Fibroblast of upper back skin (primary cell): ENCODE measurements around the gene RACK1.
"Not testable (repeated sequence)": the region's sequence is repeated elsewhere in the genome, so short reads cannot be mapped to it uniquely, and the experiment has no call there.

Source experiments
- DNase-seq: peaks from one replicate; pipeline ENCODE4 v3.0.0-alpha.2; 2013

RACK1 gene

DNA sequence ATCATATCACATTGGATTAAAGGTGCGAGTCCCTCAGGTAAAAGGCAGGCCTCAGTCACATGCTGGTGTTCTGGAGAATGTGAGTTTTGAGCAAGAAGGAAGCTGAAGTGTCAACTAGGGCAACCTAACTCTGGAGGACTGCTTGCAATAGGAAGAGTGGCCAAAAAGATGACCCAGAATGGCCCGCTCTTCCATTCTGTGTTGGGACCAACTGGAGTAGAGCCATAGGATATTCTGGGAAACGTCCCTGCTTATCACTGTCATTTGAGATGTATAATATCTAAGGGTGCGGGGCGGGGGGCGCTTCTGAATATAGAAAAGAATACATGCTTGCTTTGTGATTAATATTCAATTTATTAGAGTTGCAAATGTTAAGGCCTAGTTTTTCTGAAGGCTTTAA, 31.6 kb downstream of the RACK1 start:
- no peak for DNase-seq

DNA sequence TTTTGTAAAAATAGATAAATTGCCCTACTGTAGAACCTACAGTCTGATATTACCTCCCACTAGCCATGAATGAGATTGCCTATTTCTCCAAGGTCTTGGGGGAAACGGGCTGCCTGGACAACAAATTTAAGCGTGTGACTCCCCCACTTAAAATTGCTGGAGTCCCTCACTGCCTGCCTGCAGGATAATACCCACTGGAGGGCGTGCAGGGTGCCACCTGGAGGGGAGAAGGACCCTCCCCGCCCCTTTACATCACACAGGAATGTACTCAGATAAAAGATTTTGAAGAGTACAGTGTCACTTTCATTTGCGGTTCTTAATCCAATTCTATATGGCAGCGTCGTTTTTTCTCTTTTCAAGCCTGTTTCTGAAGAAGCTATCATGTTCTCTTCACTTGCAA, 32.5 kb downstream of the RACK1 start:
- DNase-seq = no peak

DNA sequence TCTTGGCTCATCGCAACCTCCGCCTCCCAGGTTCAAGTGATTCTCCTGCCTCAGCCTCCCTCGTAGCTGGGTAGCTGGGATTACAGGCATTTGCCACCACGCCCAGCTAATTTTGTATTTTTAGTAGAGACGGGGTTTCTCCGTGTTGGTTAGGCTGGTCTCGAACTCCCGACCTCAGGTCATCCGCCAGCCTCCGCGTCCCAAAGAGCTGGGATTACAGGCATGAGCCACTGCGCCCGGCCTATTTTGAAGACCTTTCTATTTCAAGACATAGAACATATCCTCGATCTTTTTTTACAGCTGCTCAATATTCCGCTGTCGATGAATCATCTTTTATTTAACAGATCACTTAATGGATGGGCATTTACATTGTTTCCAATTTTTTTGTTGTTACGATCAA, 33.0 kb downstream of the RACK1 start:
- DNase-seq = not testable (repeated sequence)

DNA sequence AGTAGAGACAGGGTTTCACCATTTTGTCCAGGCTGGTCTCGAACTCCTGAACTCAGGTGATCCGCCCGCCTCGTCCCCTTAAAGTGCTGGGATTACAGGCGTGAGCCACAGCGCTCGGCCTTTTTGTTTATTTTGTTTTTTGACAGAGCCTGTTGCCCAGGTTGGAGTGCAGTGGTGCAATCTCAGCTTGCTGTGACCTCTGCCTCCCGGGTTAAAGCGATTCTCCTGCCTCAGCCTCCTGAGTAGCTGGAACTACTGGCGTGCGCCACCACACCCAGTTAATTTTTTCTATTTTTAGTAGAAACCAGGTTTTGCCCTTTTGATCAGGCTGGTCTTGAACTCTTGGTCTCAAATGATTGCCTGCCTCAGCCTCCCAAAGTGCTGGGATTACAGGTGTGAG, 33.6 kb downstream of the RACK1 start:
- not testable (repeated sequence) for DNase-seq

DNA sequence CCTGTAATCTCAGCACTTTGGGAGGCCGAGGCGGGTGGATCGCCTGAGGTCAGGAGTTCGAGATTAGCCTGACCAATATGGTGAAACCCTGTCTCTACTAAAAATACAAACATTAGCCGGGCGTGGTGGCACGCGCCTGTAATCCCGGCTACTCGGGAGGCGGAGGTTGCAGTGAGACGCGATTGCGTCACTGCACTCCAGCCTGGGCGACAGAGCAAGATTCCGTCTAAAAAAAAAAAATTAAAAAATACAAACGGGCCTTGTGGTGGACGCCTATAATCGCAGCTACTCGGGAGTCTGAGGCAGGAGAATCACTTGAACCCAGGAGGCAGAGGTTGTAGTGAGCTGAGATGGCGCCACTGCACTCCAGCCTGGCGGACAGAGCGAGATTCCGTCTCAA, 34.7 kb downstream of the RACK1 start:
- not testable (repeated sequence) for DNase-seq

DNA sequence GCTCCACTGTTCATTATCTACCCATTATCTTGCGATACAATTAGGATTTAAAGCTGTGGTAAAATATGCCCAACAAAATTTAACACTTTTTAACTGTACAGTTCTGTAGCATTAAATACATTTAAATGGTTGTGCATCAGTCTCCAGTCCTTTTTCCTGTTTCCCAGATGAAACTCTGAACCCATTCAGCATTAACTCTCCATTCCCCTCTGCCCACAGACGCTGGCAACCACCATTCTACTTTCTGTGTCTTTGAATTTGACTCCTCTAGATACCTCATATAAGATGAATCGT, 35.8 kb downstream of the RACK1 start:
- DNase-seq = no peak

DNA sequence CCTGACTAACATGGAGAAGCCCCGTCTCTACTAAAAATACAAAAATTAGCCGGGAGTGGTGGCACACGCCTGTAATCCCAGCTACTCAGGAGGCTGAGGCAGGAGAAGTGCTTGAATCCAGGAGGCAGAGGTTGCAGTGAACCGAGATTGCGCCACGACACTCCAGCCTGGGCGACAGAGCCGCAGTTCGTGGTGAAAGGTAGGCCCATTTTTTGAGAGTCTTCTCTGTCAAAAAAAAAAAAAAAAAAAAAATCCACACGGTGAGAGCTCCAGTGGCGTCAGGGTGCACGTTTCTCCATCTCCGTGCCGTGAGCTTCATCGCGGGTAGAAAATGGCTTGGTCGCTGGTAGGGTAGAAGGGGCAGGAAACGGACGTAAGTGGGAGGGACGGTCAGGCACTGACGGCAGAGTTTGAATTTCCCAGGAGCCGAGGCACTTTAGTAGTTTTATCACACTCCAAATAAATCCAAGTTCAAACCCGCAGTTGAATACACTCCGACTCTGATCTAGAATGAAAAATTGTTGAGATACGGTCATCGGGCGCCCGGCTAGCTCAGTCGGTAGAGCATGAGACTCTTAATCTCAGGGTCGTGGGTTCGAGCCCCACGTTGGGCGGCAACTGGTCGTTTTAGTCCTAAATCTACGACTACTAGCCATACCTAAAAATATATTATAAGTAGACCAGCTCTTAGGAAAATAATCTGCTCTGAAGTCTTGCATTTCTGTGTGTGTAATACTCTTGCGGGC, 36.3 kb downstream of the RACK1 start:
- peak; percentile 94 for DNase-seq

DNA sequence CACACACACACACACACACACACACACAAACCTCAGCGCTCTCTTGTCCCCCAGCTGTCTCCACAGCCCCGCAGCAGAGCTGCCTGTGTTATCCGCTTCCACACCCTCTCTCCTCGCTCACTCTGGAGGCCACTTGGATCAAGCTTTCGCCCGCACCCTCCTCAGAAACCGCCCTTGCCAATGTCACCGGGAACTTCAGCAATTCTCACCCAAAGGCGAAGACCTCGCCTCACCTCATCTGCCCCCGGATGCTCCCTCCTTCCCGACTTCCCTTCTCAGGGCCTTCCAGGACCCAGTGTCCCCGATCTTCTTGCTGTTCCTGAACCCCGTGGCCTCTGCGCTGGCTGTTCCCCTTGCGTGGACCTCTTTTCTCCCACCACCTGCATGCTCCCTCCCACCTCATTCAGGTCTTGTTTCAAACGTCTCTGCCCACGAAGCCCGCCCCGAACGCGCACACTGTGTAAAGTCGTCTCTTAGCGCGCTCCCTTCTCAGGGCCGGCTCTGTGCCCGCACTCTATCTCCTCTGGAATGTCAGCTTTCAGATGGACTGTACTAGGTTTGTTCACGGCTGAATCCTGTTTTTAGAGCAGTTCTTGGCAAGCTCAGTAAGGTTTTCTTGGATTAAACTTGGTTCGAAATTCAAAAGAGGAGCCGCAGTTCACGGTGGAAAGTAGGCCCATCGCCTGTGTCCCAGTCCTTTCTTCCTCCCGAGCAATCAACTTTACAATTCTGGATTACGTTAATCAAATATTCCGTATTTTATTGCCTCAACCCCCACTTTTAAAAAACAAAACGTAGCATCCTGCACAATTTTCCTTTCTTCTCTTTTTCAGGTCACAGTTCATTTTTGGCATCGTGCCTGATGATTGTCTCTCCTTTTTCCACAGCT, 37.7 kb downstream of the RACK1 start:
- no peak for DNase-seq

DNA sequence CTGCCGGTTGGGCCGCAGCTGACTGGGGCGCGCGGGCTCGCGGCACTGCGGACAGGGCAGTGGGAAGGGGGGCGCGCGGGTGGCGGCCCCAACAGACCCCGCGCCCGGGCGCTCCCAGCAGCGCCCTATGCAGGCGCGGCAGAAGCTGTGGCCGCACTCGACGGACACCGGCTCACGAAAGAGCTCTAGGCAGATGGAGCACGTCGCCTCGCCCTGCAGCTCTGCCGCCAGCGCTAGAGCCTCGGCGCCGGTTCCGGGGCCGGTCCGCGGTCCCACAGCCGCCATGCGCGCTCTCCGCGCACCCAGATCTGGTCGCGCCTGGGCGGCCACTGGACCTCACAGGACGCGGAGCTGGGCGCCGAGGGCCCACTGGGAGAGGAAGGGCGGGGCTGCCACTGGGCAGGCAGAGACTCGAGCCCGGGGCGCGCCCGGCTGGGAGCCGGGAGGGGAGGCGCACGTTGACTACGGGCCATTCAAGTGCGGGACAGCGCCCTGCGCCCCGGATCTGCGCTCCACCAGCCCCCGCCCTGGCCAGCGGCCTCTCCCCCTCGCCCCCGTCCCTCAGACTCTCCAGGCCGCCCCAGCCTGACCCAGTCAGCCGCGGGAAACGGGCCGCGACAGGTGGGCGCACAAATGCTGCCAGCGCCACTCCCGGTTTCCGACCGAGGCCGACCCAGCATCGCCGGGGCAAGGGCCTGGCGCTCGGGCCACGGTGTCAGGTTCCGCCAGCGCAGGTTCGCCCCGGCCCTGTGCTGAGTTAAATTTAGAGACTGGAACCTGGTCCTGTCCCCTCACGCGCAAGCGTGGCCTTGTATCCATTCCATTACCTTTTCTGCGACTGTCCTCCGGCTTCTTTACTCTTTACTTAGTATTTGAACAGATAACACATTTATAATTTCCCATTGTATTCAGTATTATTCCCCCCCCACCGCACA, 38.6 kb downstream of the RACK1 start, which contains the start of gene TRIM7:
Gene TRIM7 (minus strand): TSS at position 371 of the 935 bp plus-strand sequence. CDS start 86 bp downstream, at position 285.
- no peak for DNase-seq

DNA sequence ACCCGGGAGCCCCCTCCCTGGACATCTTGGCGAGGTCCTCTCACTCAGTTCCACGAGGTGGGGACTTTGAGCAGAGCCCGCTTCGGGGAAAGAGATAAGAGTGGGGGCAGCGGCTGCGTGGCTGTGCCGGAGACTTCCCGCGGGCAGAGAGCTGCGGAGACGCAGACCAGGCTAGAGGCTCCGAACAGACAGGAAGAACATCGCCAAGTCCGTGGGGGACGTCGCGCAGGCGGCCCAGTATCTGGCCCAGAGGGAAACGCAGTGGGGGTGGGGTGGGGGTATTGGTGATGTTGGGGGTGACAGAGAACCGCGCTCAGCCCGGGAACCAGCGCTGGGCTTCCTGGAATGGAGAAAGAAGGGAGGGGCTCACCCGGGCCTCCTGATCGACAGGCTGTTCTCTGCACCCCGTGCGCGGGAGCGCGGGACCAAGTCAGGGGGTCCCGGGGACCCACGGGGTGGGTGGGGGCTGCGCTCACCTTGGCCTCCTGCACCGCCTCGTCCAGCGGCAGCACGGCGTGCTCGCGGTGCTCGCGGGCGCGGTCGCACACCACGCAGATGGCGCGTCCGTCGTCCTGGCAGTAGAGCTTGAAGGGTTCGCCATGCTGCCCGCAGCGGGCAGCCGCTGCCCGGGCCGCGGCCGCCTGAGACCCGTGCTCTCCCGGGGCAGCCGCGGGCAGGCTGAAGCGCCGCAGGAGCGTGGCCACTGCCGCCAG, 39.4 kb downstream of the RACK1 start:
- no peak for DNase-seq

DNA sequence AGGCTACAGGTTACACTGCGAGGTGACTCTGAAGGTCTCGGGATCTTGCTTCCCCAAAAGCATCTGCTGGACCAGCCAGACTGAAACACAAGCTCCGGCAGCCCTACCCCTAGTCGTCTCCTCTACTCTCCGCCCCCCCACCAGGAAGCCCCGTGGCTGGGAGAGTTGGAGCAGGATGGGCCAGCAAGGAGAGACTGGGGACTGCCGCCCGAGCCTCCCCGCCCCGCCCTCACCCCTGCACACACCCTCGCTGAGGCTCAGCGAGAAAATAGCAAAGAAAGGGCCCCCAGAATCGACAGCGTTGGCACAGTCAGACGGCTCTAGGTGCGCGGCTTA, 40.0 kb downstream of the RACK1 start:
- DNase-seq = no peak

DNA sequence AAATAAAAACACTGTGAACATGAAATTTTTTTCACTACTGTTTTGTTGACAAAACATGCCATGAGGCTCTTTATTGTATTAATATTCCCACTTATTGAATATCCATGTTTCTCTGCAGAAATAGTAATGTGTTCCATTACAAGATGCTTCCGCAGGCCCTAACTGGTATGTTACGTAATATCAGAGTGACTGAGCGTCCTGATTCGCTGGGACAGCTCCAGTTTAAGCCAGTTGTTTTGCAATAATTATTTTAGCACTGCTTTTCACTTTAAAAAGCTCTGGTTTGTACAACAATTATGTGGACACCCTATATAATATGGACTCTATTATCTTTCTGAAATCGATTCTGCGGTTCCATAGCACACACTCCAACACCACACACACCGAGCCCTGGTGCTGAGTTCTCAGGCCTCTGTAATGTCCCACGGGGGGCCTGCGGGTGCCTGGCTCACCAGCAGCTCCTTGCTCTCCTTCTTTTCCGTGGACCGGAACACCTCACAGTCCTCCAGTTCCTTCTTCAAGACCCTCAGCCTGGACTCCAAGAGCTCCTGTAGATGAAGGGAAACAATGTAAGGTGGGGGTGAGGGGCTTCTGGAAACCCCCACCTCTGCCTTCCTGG, 40.5 kb downstream of the RACK1 start:
- DNase-seq = no peak

DNA sequence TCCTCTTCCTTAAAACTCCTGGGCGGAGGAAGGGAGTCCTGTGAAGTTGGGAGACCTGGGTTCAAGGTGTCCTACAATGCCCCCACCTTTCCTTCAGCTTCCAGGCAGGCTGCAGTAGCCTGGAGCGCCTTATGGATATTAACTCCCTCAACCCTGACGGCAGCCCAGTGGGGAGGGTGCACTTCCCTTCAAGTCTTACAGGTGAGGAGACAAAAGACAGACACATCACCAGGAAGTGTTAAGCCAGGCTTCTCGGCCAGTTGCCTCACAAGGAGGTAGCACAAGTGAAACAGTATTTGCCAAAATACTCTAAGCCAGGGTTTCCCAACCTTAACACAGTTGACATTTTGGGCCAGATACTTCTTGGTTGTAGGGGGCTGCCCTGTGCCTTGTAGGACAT, 42.9 kb downstream of the RACK1 start:
- no peak for DNase-seq

DNA sequence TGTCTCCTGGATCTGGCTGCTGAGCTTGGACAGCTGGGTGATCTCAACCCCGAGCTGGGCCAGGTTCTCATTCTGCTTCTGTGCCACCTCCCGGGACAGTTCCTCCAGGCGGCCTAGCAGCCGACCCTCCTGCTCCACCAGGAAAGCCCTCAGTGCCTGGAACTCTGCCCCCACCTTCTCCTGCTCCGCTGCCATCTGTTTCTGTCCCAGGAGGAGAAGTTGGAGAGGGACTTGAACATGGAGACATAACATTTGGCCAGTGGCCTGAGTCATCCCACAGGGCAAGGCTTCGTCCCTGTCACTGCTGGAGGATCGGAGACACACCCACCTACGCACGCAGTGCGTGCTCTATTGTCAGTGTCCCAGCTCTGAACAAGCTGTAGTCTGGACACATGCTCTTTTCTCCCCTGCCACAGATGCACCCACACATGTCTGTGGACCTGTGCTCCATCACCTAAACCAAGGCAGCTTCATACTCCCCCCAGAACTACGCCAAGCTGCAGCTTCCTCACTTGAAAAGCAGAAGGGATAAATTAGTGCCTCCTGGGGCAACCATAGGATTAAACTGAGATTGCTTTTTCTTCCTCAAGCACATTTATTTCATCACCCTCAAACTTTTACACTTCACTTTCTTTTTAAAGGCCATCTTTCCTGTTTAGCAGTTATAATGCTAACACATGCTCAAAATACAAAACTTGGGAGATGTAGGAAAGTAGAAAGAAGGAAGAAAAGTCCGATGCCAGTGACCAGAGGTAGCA, 43.6 kb downstream of the RACK1 start:
- DNase-seq = no peak

DNA sequence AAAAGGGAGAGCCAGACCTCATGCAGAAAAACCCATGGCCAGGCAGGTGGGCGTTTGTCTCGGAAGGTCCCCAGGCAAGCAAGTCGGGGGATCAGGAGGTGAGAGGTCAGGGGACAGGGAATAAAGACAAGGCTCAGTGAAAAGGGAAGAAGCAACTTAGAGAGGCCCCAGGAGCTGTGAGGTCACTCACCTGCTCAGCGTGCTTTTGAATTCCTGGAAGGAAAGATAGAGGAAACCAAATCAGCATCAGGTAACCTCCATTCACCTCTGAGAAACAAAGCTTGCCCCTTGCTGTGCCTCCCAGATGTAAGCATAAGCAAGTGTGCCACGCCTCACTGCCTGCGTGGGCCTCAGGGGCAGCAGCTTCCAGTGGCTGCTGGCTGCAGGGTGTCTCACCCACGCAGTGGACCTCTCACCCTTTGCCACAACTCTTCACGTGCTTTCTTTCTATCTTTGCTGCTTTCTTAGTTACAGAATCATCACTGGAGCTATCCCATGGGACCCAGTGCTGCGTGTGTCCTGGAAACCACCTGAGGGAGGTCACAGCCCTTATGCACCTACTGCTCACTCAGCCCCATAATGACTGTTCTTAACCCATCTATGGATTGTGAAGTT, 44.7 kb downstream of the RACK1 start:
- DNase-seq = no peak

DNA sequence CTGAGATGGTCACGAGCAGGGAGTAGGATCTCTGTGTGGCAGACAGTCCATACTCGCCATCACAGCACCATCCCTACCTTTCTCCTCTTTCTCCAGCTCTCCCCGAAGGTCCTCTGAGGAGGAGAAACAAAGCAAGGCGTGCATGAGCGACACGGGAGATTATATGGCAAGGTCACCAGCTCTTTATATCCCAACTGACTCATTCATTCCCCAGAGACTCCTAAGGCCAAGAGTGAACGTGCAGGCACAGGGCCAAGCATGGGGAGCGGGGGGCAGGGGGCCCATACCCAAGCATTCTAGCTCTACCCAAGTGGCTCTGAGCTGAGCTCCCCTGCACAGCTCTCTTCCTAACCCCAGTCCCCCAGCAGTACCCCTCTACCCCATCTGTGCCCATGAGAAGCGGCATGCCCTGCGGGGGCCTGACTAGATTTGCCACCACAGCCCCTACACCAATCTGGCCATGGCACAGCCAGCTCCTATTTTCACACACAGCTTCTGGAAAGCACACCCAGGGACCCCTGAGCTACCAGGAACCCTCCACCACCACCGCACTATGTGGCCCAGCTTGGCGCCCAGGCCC, 45.5 kb downstream of the RACK1 start:
- DNase-seq = no peak

DNA sequence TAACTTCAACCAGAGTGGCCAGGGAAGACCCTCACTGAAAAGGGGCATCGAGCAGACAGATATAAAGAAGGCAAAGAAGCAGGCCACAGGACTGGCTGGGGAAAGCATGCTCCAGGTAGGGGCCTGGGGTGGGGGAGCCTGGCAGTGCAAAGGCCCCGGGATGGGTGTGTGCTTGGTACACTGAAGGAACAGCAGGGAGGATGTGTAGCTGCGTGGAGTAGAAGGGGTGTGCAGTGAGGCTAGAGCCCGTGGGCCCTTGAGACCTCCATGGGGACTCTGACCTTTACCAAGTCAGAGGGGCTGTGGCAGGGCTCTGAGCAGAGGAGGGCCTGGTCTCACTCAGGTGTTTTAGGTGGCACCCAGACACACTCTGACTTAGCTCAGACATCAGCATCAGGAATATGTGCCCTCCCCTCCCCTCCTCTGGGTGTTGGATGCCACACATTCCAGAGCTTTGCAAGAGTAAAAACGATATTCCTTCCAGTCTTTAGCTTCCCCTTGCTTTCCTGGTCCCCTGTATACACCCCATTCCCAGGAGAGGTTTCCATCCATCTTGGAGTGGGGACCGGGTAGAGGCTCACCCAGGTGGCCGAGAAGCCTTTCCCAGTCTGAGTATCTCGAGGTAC, 46.3 kb downstream of the RACK1 start:
- DNase-seq = no peak

DNA sequence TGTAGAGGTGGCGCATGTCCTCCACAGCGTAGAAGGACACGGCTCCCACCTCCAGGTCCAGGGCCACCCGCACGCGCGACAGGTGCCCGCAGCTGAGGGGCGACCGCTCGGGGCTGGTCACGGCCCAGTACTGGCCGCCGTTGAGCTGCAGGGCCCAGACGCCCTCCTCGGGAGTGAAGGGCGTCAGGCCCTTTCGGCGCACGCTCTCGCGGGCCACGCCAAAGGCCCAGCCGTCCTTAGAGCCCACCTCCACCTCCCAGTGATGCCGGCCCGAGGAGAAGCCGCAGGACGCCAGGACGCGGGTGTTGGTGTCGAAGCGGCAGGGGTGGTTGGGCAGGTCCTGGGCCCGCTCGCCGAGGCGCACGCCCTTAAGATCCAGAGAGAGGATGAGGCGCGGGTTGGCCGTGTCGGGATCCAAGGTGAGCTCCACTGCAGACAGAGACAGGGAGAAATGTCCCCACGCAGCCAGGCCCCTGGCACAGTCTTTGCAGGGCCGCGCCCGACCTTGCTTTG, 48.4 kb downstream of the RACK1 start:
- no peak for DNase-seq

DNA sequence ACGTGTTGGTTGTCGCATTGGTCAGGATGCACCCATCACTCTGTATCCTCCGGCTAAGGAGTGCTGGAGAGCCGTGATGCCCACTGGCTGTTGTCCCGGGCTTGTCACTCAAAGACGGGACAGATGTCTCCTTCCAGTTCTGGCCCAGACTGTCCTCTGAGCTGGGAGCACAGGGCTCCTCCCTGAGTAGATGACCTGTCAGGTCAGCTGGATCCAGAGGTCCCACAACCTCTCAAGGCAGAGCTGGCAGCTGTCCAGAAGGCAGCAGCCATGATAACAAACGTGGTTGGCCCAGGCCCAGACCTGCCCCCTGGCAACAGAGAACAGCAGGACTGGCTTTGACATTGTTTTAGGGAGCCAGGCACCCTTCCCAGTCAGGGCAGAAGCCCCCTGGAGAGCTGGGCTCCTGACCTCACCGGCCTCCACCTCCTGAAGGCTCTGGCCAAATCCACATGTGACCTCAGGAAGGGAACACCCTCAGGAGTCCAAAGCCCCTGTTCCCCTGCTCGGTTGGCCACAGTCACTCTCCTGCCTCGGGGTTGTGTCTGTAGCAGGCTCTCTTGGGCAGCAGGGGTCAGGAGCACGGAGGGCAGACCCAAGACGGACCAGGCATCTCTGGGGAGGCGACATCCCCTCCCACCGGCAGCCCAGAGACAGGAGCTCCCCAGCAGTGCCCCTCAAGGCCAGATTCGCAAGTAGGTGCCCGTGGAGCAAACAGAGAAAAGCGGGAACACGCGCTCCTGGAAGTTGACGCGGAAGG, 49.0 kb downstream of the RACK1 start:
- no peak for DNase-seq
